ENCODE data around the gene ZNF530.

The ZNF530 gene

DNA sequence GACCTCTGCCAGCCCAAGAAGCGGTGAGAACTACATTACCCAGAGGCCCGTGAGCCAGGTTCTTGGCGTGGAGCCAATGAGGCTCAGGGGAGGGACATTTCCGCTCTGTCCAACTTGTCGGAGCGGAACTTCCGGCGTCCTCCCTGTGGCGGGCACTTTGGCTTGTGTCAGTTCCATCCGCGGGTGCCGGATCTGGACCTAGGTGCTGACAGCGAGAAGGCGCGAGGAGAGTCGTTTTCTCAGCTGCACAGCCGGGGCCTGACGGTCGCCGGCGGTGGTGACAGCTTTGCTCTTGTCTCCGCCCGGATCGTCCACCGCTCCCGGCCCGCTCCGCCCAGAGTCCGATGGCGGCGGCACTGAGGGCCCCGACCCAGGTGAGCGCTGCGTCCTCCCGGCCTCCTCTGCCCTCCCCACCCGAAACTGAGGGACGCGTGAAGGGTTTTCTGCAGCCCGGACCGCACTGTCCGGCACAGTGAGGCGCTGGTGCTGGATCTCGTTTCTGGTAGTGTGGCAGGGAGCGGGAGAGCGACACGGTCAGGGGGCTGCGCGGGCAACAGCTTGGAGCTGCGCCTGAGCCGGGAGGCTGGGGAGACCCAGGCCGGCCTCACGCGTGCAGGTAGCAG, at the start of gene ZNF530:
TSS of gene ZNF530 (plus strand) at position 125 of the 623 bp plus-strand sequence. CDS start 4,461 bp downstream, outside the sequence.
- DNase-seq (ENCODE audit: low spot score): peak; percentile 92
- FAIRE-seq: peak; percentile 77

DNA sequence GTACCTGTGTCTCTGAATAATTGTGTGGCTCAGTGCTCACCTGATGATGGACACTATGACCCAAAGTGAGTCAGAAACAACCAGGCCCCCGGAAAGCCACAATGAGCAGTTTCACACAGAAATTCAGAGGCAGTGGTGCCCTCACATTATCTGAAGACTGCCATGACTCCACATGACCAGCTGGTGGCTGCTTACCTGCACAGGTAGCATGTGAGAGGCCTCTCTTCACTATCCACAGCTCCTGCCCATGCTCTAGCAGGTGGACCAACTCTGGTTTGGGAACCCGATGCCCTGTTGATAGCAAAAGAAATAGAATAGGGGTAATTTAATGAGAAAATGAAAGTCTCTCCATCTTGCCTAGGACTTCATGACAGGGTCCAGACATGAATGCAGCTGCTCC, 47.3 kb upstream of the ZNF530 start:
- DNase-seq (ENCODE audit: low spot score) (no peak), FAIRE-seq (no peak)

DNA sequence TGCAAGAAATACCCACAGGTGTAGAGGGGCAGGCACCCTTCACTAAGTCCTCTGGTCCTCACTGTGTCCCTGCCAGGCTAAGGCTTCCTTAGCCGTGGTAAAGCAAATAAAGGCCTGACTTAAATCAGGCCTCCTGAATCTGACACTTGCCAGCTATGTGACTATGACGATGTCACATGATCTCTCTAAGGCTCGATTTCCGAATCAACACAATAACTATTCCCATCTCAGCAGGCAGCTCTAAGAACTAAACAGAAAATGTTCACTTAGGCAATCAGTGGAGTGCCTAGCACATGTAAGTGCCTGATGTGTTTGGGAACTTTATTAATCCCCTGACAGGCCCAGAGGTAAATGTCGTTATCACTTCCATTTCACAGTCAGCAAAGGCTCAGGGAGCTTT, 42.0 kb upstream of the ZNF530 start:
- FAIRE-seq (no peak), DNase-seq (ENCODE audit: low spot score) (no peak)

DNA sequence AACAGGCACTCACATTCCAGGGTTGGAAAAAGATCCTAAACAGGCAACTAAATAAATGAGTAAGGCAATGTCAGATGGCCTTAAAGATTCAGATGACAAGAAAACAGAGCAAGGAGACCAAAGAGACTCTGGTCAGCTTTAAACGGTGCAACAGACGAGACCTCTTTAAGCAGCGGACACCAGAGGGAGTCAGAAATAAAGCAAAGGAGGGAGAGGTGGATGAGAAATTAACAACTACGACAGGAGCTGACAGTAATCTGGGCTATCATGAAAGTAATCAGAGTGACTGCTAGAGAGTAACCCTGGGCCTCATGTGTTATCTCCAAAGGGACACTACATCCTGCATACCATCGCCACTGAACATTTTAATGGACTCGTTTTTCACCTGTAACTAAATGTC, 41.2 kb upstream of the ZNF530 start:
- DNase-seq (ENCODE audit: low spot score) (no peak), FAIRE-seq (no peak)

DNA sequence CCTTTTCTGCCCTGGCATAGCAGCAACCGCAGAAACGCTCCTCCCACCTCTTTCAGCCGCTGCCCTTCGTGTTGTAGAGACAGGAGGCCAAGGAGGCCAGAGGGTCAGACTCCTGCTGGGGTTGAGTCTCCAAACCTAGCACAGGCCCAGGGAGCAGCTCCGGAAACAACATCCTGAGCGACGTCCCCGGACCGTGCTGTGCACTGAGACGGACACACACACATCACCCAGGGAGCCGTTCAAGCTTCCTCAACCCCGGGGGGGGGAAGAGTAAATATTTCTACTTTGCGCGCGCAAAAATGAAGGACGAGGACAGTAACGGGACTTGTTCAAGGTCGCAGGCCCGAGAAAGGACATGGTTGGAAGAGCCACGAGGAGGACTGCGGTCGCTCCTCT, 40.7 kb upstream of the ZNF530 start:
- FAIRE-seq: no peak
- peak; percentile 36 for DNase-seq (ENCODE audit: low spot score)

DNA sequence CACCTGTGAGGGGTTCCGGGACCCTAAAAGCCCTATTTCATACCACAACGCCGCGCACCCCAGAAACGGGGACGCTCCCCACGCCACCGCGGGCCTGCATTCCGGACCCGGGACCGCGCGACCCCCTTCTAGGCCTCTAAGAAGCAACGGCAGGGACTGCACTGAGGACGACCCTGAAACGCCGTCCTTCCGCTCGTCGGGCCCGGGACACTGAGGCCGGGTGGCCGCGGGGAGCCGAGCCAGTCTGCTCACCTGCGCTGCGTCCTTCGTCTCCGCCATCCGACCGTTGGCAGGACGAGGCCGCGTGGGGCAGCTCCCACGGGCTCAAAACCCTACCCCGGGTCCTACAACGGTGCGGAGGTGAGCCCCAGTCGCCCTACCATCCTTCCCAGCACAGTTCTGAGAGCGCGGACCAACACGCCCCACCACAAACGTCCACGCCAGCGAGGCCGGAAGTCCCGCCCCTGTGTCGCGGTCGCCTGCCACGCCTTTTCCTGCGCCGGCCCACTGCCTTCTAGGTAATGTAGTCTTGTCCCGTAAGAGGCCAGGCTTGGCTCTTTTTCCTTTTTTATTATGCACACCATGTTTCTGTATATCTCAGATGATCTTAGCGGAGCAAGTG, 40.2 kb upstream of the ZNF530 start, which contains the start of gene ZNF550:
TSS of gene ZNF550 (minus strand) at position 460 of the 622 bp plus-strand sequence. CDS start at position 279, 181 bp downstream.
- no peak for FAIRE-seq
- DNase-seq (ENCODE audit: low spot score): peak; percentile 92

DNA sequence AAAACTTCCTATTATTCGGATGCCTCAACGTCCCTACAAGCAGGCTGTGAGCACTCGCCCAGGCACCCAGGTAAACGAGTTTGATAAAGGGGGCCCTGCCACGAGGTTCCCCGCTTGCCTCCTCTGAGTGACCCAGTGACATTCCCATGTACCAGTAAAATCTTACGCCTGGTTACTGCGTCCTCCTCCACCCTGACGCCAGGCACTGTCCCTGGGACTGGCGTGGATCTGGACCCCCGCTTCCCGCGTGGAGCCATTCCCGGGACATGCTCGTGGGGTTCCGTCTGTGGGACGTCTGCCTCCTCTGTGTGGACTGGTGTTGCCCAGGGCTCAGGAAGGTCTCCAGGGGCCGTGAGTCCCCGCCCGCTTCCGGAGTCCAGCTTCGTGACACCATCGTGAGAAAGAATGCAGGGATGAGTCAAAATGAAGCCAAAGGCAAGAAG, 39.6 kb upstream of the ZNF530 start:
- no peak for FAIRE-seq

DNA sequence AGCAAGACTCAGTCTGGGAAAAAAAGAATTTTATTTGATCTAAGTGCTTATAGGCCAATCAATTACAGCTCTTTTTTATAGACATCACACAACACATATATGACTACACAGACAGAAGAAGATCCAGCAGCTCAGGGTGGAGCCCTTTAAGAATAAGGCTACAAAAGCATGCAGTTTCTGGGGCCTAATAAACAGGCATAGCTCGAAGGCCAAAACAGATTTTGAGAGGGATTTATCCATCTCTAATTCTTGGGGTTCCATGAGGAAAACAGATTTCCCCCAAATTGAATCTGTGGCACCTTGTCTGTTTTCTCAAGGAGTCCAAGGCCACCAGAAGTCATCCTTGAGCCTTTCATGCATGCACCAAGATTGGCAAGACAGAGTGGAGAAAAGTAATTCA, 36.1 kb upstream of the ZNF530 start:
- no peak for DNase-seq (ENCODE audit: low spot score)
- FAIRE-seq: no peak

More for the DNA sequence above, 39.6 kb upstream of the ZNF530 start:
- peak; percentile 62 for DNase-seq (ENCODE audit: low spot score)

DNA sequence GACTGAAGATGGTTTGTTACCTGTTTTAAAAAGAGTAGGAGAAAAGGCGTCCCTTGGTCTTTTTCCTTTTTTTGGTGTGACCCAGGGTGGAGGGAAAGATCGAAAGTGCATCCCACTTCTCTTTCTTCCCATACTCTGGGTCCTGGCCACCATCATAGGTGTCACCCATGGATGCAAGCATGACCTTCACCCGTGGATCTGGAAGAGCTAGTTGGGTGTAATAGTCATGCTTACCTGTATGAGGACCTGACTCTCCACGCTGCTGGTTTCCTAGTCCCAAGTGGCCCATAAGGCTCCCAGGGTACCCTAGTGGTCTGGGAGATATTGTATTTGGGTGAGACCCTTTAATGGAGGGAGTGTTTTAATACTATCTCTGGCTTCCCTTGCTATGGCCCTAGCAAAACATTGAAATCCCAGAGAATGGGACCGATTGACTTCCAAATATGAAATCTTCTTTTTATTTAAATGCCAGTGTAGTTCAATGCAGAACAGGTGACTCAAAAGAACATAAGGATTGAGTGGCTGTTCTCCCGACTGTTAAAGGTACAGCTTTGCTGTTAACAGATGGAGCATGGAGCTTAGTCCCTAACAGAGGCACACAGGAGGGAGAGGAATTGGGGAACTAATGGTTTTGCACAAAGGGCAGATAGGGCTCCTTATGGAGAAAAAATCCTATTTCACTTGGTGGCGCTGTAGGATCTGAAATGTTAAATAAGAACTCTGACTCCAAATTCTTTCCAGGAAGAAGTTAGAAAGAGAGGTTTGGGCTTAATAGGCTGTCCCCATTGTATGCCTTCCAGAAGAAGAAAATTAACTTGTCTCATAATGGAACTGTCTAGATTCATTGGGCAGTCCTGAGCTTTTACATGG, 33.1 kb upstream of the ZNF530 start:
- no peak for FAIRE-seq

DNA sequence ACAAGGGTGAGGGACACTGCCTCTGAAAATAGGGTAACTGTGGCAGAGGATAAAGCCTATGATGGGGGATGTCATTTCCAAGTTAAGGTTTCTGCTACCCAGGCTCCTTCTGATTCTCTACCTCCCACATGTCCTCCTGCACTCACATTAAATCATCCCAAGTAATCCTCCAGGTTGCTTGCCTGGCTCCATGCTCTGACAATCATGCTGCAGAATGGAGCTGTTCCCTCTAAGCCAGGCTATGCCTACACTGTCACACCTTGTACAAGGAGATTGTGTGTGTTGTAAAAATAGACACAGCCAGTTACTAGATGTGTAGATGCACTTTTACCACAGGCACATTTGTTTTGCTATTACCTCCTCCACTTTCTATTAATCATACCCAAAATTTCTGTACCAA, 29.0 kb upstream of the ZNF530 start:
- FAIRE-seq: no peak
- DNase-seq (ENCODE audit: low spot score): no peak

More for the DNA sequence above, 33.1 kb upstream of the ZNF530 start:
- DNase-seq (ENCODE audit: low spot score): no peak

DNA sequence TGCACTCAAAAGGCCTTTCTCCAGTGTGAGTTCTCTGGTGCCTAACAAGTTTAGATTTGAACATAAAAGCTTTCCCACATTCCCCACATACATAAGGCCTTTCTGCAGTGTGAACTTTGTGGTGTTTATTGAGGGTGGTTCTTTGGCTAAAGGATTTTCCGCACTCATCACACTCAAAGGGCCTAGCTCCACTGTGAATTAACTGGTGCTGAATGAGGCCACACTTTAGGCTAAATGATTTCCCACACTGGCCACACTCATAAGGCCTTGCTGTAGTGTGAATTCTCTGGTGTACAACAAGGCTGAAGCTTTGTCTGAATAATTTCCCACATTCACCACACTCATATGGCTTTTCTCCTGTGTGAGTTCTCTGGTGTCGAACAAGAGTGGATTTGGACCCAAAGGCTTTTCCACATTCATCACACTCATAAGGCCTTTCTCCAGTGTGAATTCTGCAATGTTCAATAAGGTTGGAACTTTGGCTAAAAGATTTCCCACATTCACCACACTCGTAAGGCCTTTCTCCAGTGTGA, 27.2 kb upstream of the ZNF530 start:
- DNase-seq (ENCODE audit: low spot score) (no peak), FAIRE-seq (no peak)

DNA sequence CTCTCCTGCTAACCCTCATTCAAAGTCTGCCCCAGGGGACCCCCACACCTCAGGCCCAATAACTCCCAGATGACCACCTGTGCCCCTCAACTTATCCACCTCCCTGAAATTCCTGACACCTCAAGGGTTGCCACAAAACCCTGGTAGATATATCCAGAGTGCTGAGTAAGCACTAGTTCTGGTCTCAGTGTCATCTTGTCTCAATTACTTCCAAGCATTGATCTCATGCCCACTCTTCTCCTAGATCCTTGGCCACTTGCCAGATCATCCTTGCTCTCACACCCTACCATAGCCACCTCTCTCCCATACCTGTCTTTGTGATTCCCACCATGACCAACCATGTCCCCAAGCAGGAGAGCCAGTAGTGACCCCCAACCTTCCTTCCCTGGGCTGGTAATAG, 23.0 kb upstream of the ZNF530 start:
- FAIRE-seq (no peak), DNase-seq (ENCODE audit: low spot score) (no peak)

DNA sequence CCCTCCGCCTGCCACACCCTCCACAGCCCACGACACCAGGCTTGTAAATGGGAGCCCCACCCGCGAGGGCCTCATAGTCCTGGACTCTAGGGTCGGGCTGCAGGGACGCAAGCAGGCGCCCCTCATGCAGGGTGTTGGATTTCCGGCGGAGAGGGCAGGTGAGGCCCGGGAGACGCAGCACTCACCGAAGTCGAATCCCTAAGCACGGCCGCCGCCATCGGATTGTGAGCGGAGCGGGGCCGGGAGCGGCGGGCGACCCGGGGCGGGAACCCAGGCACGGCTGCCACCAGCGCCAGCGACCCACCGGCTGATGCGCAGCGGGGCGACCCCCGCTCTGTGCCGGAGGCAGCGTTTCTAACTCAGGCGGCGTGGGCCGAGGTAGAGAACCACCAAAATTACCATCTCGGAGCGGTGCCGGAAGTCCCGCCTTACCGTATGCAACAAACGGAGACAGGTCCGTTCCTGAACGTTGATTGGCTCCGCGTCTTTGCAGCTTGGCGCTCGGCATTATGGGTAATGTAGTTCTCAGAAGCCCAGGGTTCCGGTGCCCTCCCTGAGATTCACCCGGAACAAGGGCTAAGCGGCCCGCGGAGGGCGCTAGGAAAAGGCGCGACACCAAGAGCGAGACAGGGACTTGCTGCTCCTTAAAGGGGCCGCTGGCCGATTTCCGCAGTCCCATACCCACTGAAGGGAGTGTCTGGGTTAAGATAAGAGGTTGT, 21.0 kb upstream of the ZNF530 start, which contains the start of gene ZNF416:
TSS of gene ZNF416 (minus strand) at position 425 of the 719 bp plus-strand sequence. CDS start at position 218, 207 bp downstream.
- DNase-seq (ENCODE audit: low spot score): peak; percentile 98
- FAIRE-seq: peak; percentile 95

DNA sequence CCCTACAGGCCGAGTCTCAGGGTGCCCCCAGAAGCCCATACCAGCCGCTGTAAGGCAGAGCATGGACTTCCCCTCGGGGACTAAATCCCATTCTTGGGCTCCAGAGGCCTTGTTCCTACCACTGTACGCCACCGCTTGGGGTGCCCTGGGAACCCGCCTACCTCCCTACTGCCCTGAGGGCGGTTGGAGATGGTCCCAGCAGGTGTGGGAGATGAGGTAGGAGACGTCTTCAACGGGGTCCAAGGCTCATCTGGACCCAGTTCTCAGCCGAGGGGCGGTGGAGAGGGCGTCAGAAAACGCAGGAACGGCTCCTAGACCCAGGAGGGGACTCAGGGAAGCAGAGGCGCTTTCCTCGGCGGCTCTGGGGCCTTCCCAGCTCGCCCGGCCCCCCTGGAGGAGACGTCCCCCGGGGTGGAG, 16.6 kb upstream of the ZNF530 start:
- no peak for FAIRE-seq
- DNase-seq (ENCODE audit: low spot score): no peak

DNA sequence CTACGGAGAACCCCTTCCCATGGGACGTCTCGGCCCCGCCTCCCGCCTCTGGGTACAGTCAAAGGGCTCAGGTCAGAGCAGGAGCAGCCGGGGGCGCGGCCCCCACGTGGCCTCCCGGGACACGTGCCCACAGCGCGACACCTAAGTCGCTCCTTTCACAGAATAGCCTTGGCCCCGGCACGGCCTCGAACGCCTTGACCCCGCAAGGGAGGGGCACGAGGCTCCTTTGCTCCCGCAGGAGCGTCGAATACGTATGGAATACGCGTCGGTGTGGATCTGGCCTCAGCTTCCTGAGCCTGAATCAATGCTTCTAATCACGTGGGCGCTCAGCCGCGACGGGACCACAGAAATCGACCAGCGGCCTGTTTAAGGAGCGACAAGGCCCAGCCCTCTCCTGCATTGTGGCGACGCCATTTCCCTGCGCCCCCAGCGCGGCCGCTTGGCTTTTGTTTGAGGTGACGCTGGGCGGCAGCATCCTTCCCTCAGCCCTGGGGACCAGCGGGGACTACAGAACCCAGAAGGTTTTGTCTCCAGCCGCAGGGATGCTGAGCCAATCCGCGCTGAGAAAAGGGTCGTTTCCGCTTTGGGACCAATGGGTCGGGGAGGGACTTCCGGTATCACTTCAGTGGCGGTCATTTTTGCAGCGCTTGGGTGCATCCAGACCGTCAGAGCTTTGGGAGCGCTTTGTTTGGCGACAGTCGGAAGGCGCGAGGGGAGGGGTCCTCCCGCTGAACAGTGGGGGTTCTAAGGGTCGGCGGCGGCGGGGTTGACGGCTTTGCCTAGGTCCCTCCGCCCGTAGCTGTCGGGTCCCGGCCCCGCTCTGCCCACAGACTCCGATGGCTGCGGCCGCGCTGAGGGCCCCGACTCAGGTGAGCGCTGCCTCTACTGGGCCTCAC, 15.9 kb upstream of the ZNF530 start, which contains the start of gene ZIK1:
TSS of gene ZIK1 (plus strand) at position 625 of the 896 bp plus-strand sequence. CDS start at position 837, 212 bp downstream.
- DNase-seq (ENCODE audit: low spot score): peak; percentile 89
- no peak for FAIRE-seq

DNA sequence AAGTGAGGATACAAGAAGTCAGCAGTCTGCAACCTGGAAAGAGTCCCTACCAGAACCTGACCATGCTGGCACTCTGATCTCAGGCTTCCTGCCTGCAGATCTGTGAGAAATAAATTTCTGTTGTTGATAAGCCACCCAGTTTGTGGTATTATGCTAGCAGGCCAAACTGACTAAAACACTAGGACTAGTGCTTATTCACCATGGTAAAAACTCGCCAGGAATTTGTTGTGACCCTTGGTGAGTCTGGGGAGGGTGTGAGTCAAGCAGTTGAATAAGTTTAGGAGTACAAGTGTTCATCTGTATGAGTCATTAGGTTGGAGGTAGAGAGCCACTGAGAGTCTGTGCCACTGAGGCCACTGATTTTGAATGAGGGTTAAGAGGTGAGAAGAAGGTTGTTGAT, 12.2 kb upstream of the ZNF530 start:
- DNase-seq (ENCODE audit: low spot score): peak; percentile 41
- peak; percentile 37 for FAIRE-seq

DNA sequence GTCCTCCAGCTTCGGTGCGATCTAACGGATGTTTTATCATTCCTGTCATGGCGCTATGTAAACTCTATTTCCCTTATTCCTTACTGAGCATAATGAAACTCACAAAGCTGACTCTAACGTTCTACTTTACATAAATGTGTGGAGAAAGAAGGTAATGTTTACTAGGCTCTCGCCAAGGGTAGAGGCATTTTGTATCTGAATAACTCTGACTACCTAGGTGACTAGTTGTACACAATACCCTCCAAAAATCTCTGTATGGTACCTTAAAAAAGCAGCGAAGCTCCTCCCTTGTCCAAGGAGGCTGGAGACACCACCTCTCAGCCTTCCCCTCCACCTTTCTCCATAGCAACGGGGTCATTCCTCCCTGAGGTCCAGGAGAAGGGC, 316 bp upstream of the ZNF530 start:
- no peak for DNase-seq (ENCODE audit: low spot score)

DNA sequence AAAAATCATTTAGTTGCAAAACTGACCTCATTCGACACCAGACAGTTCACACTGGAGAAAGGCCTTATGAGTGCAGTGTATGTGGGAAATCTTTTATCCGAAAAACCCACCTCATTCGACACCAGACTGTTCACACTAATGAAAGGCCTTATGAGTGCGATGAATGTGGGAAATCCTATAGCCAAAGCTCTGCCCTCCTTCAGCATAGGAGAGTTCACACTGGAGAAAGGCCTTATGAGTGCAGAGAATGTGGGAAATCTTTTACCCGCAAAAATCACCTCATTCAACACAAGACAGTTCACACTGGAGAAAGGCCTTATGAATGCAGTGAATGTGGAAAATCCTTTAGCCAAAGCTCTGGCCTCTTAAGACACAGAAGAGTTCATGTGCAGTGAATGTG, 7.2 kb downstream of the ZNF530 start:
- no peak for FAIRE-seq
- DNase-seq (ENCODE audit: low spot score): no peak

More for the DNA sequence above, 316 bp upstream of the ZNF530 start:
- no peak for FAIRE-seq

DNA sequence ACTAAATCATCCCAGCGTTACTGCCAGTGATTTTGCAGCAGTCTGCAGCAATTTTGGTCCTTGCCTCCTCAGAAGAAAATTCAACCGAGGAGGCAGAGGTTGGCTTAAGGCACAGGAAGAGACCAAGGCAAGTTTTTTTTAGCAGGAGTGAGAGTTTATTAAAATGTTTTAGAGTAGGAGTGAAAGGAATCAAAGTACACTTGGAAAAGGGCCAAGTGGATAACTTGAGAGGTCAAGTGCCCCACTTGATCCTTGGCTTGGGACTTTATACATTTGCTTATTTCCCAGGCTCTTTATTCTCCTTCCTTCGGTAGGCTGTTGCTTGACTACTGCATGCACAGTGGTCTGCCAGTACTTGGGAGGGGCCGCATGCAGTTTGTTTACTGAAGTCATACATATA, 11.4 kb downstream of the ZNF530 start:
- no peak for FAIRE-seq
- DNase-seq (ENCODE audit: low spot score): no peak

Measured in urothelium cell line (cell line).